22Rv1 (cell line): ENCODE measurements around the gene OR4F6.

ENCODE experiments used
- H3K27ac ChIP-seq: fragments of 450-650 bp; 2 replicates; pipeline ENCODE4 v1.5.1; 2017
- ZFX ChIP-seq: fragments of 450-650 bp; IDR thresholded peaks from 2 replicates; pipeline ENCODE4 v1.6.1; 2017; ENCODE audit warnings: antibody characterized with exemption, borderline replicate concordance
- TF ChIP-seq, protein P1 (sequence below): fragments of 450-650 bp; IDR thresholded peaks from 2 replicates; pipeline ENCODE4 v1.5.1; 2017; ENCODE audit warnings: mild to moderate bottlenecking

The OR4F6 gene

DNA sequence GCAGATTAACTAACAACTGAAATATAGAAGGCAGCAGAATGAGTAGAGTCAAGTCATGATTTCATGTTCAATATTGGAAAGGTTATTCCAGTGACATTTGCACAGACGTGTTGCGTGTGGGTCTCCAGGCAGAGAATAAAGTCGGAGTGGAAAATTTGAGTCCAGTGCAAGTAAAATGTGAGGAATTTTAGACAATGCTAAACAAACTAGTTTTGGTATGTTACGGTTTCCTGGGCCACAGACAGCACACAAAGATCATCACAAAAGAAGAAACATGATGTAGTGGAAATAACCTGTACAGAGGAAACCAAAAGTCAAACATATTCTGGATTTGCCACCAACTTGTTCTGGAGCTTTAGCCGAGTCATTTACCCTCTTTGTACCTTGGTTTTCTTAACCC lies 367 bp downstream of the OR4F6 start:
- TF ChIP-seq ZFX = no peak
- TF ChIP-seq, protein P1, sequence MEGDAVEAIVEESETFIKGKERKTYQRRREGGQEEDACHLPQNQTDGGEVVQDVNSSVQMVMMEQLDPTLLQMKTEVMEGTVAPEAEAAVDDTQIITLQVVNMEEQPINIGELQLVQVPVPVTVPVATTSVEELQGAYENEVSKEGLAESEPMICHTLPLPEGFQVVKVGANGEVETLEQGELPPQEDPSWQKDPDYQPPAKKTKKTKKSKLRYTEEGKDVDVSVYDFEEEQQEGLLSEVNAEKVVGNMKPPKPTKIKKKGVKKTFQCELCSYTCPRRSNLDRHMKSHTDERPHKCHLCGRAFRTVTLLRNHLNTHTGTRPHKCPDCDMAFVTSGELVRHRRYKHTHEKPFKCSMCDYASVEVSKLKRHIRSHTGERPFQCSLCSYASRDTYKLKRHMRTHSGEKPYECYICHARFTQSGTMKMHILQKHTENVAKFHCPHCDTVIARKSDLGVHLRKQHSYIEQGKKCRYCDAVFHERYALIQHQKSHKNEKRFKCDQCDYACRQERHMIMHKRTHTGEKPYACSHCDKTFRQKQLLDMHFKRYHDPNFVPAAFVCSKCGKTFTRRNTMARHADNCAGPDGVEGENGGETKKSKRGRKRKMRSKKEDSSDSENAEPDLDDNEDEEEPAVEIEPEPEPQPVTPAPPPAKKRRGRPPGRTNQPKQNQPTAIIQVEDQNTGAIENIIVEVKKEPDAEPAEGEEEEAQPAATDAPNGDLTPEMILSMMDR = no peak
- no peak overlapping the region for H3K27ac ChIP-seq

DNA sequence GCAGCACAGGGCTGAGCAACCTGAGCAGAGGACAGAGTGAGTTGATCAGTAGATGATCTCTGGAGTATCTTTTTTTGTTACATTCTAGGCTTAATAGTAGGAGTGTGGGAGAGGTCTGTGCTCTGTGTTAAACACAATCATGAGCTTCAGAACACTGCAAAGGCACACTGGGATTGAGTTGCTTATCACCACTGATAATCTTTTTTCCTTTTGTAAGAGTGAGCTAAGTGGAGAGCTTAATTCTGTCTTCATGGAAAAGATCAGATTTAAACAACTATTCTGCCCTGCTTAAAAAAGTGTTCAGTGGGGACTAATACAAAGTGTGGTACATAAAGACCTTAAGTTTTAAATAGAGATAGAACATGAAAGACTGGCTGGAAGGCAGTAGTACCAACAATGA lies 1.1 kb downstream of the OR4F6 start:
- TF ChIP-seq ZFX = no peak
- TF ChIP-seq, protein P1 = no peak
- H3K27ac ChIP-seq = no peak overlapping the region

DNA sequence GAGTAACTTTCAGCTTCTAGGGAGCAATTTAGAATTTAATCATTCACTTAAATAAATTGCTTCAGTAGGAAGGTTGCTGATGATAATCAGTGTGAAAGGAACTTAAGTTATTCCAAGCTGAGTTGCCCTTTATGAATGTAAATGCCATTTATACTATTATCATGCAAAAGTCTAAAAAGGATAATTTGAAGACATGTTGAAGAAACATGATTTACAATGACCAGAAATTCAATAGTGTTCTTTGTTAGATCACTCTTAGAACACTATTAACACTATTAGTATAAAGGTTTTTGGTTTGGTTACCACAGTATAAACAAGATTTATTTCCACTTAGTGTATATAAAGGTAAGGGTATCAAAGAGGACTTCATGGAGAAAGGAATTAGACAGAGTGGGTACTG lies 1.6 kb downstream of the OR4F6 start:
- no peak overlapping the region for H3K27ac ChIP-seq
- TF ChIP-seq, protein P1 = no peak
- TF ChIP-seq ZFX = no peak

DNA sequence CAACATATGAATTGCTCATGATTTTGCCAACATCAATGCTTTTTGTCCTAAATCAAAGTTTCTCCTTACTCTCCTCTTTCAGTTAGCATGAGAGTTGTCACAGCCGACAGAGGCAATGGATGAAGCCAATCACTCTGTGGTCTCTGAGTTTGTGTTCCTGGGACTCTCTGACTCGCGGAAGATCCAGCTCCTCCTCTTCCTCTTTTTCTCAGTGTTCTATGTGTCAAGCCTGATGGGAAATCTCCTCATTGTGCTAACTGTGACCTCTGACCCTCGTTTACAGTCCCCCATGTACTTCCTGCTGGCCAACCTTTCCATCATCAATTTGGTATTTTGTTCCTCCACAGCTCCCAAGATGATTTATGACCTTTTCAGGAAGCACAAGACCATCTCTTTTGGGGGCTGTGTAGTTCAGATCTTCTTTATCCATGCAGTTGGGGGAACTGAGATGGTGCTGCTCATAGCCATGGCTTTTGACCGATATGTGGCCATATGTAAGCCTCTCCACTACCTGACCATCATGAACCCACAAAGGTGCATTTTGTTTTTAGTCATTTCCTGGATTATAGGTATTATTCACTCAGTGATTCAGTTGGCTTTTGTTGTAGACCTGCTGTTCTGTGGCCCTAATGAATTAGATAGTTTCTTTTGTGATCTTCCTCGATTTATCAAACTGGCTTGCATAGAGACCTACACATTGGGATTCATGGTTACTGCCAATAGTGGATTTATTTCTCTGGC lies 2.5 kb downstream of the OR4F6 start:
- no peak overlapping the region for H3K27ac ChIP-seq
- TF ChIP-seq ZFX = no peak
- TF ChIP-seq, protein P1 = no peak

DNA sequence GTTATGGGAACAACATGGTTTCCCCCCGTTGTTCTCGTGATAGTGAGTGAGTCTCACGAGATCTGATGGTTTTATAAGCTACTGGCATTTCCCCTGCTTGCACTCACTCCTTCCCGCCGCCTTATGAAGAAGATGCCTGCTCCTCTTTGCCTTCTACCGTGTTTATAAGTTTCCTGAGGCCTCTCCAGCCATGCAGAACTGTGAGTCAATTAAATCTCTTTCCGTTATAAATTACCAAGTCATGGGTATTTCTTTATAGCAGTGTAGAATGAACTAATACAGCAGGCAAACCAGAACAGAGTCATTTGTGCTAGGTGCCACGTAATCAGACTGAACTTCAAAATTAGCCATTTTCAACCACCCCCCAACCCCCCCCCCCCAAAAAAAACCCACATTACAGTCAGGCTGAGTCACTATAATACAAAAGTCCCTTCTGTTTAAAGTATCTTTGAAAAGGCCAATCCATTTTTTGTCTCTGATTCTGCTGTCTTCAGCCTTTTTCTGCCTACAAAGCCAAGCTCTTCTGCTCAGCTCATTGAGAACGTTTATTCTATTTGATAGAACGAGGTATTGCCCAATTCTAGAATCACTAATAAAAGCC lies 4.1 kb downstream of the OR4F6 start:
- H3K27ac ChIP-seq = no peak overlapping the region
- TF ChIP-seq ZFX = no peak
- TF ChIP-seq, protein P1 = no peak

DNA sequence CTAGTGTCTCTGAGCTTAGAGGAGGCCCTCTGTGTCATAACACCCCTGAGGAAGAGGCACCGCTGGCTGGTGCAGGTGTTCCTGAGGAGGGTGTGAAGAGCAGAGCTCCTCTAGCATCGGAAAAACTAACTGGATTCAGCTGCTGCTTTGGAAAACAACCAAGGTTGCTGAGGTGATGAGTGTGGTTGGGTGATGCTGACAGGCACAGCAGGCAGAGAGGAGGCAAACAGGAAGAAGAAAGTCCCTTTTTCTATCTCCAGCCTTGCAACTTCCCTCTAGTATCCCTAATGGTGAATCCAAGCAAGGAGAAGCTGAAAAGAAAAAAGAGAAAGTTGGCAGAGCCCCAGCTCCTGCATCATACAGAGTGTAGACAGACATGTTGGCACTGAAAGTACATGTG lies 4.9 kb downstream of the OR4F6 start:
- no peak overlapping the region for H3K27ac ChIP-seq

DNA sequence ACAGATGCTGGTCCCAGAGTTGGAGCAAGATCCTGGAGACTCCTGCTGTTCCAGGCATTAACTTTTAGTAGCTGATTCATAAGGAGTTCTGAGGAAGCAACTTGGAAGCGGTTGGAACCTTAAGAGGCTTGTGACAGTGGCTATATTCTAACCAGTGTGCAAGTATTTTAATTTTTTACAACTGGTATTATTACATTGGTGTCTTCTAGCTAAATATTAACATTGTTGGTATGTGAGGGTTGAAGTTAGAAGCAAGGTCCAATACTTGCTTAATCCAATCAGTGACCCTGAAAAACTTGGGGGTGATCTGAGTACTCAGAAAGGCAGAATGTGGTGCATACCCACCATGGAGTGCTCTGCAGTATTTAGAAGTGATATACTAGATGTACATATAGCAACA lies 7.1 kb downstream of the OR4F6 start:
- TF ChIP-seq, protein P1 = no peak
- TF ChIP-seq ZFX = no peak

More for the DNA sequence above, 4.9 kb downstream of the OR4F6 start:
- TF ChIP-seq, protein P1 = no peak
- no peak for TF ChIP-seq ZFX

More for the DNA sequence above, 7.1 kb downstream of the OR4F6 start:
- H3K27ac ChIP-seq = no peak overlapping the region
